HFFc6 (cell line): ENCODE results near the gene SLC6A13. TPM values are rescaled to one million over a fixed set of nuclear protein-coding genes. Genes with fewer than 3 reads are reported as not detected.

Experiments used
- DNase-seq: peaks from one replicate; pipeline ENCODE4 v3.0.0-alpha.2; 2018
- H3K27ac Mint-ChIP-seq: 2 replicates; pipeline ENCODE4 v1.8.0; 2020; ENCODE audit warnings: mild to moderate bottlenecking, mixed read lengths
- H3K27me3 Mint-ChIP-seq: 2 replicates; pipeline ENCODE4 v1.8.0; 2021; ENCODE audit warnings: mild to moderate bottlenecking, moderate library complexity, mixed read lengths; ENCODE audit not compliant: insufficient read depth
- H3K36me3 Mint-ChIP-seq: 2 replicates; pipeline ENCODE4 v1.8.0; 2021; ENCODE audit warnings: low read depth, mixed read lengths
- H3K4me1 Mint-ChIP-seq: 2 replicates; pipeline ENCODE4 v1.8.0; 2020; ENCODE audit warnings: low read depth, mixed read lengths
- H3K4me3 Mint-ChIP-seq: 2 replicates; pipeline ENCODE4 v1.8.0; 2020; ENCODE audit warnings: mild to moderate bottlenecking, moderate library complexity, mixed read lengths
- H3K9me3 Mint-ChIP-seq: 2 replicates; pipeline ENCODE4 v1.8.0; 2020; ENCODE audit warnings: mild to moderate bottlenecking, mixed read lengths
- total RNA-seq, 6 experiments: library from RNA; stranded (reverse); fragmentation: NEBNext Ultra II Directional; extraction: Animal tissue kit (Norgen Biotek cat#: 25700); gene quantifications; 2 replicates in 1 of 6; 3 replicates in 5 of 6; pipeline ENCODE4 v1.2.3, GENCODE V29; 2021
- TF ChIP-seq, protein P1 (sequence below): fragments of 200-600 bp; sonication (generic); IDR thresholded peaks from 2 replicates; pipeline ENCODE4 v1.5.0; 2021; ENCODE audit warnings: antibody characterized with exemption, mild to moderate bottlenecking

The SLC6A13 gene
- total RNA-seq, 6 experiments from 2014 or later = not detected

GRCh38 chr12:234019-234418, 28.6 kb downstream of the SLC6A13 start:
- peaks cover 25% of the 10 kb centered on the region for H3K36me3 Mint-ChIP-seq
- no peak for DNase-seq
- no peak overlapping the region for H3K4me3 Mint-ChIP-seq
- H3K27me3 Mint-ChIP-seq = peaks cover 33% of the 10 kb centered on the region
- TF ChIP-seq, protein P1, sequence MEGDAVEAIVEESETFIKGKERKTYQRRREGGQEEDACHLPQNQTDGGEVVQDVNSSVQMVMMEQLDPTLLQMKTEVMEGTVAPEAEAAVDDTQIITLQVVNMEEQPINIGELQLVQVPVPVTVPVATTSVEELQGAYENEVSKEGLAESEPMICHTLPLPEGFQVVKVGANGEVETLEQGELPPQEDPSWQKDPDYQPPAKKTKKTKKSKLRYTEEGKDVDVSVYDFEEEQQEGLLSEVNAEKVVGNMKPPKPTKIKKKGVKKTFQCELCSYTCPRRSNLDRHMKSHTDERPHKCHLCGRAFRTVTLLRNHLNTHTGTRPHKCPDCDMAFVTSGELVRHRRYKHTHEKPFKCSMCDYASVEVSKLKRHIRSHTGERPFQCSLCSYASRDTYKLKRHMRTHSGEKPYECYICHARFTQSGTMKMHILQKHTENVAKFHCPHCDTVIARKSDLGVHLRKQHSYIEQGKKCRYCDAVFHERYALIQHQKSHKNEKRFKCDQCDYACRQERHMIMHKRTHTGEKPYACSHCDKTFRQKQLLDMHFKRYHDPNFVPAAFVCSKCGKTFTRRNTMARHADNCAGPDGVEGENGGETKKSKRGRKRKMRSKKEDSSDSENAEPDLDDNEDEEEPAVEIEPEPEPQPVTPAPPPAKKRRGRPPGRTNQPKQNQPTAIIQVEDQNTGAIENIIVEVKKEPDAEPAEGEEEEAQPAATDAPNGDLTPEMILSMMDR = no peak
- H3K27ac Mint-ChIP-seq = no peak overlapping the region
- peaks cover 21% of the 10 kb centered on the region for H3K9me3 Mint-ChIP-seq
- no peaks in the 10 kb centered on the region for H3K4me1 Mint-ChIP-seq

DNA sequence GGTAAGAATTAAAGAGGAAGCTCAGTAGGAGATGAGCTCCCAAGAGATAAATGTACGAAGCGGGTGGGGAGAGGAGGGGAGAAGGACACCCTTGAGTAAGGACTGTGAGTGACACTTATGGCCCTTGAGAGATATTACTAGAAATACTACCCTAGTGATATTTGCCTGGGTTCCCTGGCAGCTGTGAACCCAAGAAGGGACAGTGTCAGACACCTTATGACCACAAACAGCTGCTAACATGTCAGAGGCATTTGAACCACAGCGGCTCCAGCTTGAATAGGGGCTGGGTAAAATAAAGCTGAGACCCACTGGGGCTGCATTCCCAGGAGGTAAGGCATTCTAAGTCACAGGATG, 29.0 kb downstream of the SLC6A13 start:
- no peak overlapping the region for H3K27ac Mint-ChIP-seq
- no peak overlapping the region for H3K4me3 Mint-ChIP-seq
- peaks cover 38% of the 10 kb centered on the region for H3K27me3 Mint-ChIP-seq
- peaks cover 21% of the 10 kb centered on the region for H3K9me3 Mint-ChIP-seq
- H3K36me3 Mint-ChIP-seq = peaks cover 25% of the 10 kb centered on the region
- DNase-seq = no peak
- TF ChIP-seq, protein P1 = no peak
- H3K4me1 Mint-ChIP-seq = no peaks in the 10 kb centered on the region

GRCh38 chr12:232731-233614, 29.7 kb downstream of the SLC6A13 start:
- Mint-ChIP-seq H3K27me3 (peaks cover 43% of the 10 kb centered on the region), H3K36me3 (peaks cover 25% of the 10 kb centered on the region), H3K9me3 (peaks cover 21% of the 10 kb centered on the region), H3K4me3 (no peak overlapping the region), H3K4me1 (no peaks in the 10 kb centered on the region), H3K27ac (no peak overlapping the region)
- no peak for DNase-seq
- TF ChIP-seq, protein P1 = no peak

DNA sequence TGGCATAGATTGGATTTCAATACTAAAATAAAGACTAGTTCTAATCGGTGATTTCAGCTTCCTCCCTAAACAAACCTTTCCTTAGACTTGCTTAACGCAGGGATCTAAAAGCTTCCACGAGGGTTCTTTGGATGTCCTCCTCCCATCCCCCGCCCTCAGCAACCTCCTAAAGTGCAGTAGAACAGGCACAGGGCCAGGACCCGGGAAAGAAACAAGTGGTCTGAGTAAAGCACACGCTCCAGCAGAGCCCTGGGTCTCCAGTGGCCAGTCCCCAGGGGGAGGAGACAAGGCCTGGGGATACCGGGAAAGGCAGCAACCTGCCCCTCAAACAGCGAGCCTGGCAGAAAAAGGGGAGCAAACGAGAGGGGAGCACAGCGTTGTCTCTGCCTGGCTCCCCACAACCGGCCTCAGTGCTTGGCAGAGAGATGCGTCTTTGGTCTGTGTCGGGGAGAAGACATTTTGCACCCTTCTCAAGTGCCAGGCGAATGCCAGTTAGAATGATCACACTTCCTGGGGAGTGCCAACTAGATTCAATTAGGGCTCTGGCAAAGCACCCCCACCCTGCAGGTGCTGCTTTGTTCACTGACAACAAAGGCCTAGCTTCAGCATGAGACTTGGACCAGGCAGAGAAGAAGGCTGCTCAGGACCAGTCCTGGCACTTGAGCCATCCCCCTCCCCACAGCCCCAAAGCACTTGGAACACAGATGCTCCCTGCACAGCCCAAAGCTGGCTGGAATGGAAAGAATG, 31.5 kb downstream of the SLC6A13 start:
- TF ChIP-seq, protein P1 = no peak
- no peak for DNase-seq
- H3K9me3 Mint-ChIP-seq = peaks cover 14% of the 10 kb centered on the region
- H3K4me3 Mint-ChIP-seq = no peak overlapping the region
- H3K4me1 Mint-ChIP-seq = no peaks in the 10 kb centered on the region
- H3K36me3 Mint-ChIP-seq = peaks cover 20% of the 10 kb centered on the region
- H3K27ac Mint-ChIP-seq = no peak overlapping the region
- H3K27me3 Mint-ChIP-seq = peaks cover 59% of the 10 kb centered on the region

DNA sequence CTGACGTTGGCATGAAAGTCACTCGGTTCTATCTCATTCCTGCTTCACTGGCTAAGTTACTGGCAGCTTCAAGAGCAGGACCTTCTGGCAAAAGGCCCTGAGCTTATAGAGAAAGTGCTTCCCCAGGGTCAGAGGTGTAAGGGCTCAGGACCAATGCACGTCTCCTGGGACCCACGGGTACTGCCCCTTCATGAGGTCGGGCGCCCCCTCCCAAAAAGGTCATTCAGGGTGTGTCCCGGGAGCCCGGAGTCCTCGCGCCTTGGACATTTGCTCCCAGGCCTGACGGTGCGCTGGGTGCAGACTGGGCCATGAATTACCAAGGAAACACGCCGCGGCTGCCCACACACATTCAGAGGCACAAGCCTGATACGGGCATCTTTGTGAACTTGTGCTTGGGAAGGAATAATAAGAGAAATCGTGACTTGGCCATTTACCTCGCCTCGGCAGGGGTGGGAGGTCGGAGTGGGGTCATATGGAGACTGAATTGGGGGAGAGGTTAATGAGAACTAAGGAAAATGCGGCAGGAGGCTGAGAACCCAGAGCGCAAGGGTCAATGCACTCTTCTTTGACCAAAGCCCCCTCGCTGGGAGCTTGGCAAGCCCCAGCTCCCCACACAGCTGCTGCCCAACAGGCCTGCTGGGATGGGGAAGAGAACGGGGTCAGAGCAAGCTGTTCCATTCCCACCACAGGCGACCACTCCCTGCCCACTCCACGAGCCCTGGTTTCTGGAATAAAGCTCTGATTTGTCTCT, 33.0 kb downstream of the SLC6A13 start:
- no peak overlapping the region for H3K4me3 Mint-ChIP-seq
- H3K36me3 Mint-ChIP-seq = 0 out of 2 replicates have a peak, but pooled peaks cover 5% of the 10 kb centered on the region
- H3K9me3 Mint-ChIP-seq = no peaks in the 10 kb centered on the region
- H3K27ac Mint-ChIP-seq = no peak overlapping the region
- no peaks in the 10 kb centered on the region for H3K4me1 Mint-ChIP-seq
- TF ChIP-seq, protein P1 = no peak
- peaks cover 60% of the 10 kb centered on the region for H3K27me3 Mint-ChIP-seq
- no peak for DNase-seq
